ENCODE results near the gene NEURL1. TPM values are rescaled to one million over a fixed set of nuclear protein-coding genes. Genes with fewer than 3 reads are reported as not detected.
"Not testable (repeated sequence)": the region's sequence is repeated elsewhere in the genome, so short reads cannot be mapped to it uniquely, and the experiment has no call there.

The NEURL1 gene
- total RNA-seq, 4 donors from 2014 or later = 0.39 to 0.63 (median 0.46) TPM

DNA sequence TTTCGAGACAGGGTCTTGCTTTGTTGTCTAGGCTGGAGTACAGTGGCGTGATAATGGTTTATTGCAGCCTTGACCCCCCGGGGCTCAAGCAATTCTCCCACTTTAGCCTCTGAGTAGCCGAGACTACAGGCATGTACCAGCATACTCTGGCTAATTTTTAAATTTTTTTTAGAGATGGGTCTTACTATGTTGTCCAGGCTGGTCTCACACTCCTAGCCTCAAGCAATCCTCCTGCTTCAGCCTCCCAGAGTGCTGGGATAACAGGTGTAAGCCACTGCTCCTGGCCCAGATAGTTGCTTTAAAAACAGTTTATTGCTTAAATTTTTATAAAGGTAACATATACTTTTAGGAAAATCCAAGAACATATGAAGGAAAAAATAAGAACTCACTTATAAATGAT is 26.3 kb downstream of the NEURL1 start:
- intact Hi-C loops (cut with DNase I) = no loop called here
- no peak overlapping the region for H3K4me3 ChIP-seq
- H3K27ac ChIP-seq (replicated peaks in 1 of 4) = no peak overlapping the region
- no peaks in the 10 kb centered on the region for H3K36me3 ChIP-seq
- no peak for DNase-seq (ENCODE audit: extremely low spot score)
- H3K27me3 ChIP-seq = no peaks in the 10 kb centered on the region
- WGBS = 94% methylated on average over 4 of the region's 4 CpGs
- peaks cover 0 to 10% (median 7%) of the 10 kb centered on the region in 4 donors for H3K4me1 ChIP-seq
- no peaks in the 10 kb centered on the region for H3K9me3 ChIP-seq
- TF ChIP-seq EP300 (IDR thresholded peaks at IDR 0.05) (no peak), POLR2A (IDR thresholded peaks at IDR 0.05; ENCODE audit: low read depth) (no peak), POLR2AphosphoS5 (IDR thresholded peaks at IDR 0.05) (no peak)
- TF ChIP-seq, protein P1, sequence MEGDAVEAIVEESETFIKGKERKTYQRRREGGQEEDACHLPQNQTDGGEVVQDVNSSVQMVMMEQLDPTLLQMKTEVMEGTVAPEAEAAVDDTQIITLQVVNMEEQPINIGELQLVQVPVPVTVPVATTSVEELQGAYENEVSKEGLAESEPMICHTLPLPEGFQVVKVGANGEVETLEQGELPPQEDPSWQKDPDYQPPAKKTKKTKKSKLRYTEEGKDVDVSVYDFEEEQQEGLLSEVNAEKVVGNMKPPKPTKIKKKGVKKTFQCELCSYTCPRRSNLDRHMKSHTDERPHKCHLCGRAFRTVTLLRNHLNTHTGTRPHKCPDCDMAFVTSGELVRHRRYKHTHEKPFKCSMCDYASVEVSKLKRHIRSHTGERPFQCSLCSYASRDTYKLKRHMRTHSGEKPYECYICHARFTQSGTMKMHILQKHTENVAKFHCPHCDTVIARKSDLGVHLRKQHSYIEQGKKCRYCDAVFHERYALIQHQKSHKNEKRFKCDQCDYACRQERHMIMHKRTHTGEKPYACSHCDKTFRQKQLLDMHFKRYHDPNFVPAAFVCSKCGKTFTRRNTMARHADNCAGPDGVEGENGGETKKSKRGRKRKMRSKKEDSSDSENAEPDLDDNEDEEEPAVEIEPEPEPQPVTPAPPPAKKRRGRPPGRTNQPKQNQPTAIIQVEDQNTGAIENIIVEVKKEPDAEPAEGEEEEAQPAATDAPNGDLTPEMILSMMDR (IDR thresholded peaks at IDR 0.05) = no peak

DNA sequence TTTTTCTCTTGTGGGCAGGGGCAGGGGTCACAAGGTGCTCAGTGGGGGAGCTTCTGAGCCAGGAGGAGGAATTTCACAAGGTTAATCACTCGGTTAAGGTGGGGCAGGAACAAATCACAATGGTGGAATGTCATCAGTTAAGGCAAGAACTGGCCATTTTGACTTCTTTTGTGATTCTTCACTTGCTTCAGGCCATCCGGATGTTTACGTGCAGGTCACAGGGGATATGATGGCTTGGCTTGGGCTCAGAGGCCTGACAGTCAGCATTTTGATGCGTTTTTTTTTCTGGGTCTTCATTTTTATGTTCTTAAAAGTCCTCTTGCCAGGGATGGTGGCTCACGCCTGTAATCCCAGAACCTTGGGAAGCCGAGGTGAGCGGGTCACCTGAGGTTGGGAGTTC is 28.5 kb downstream of the NEURL1 start:
- H3K27ac ChIP-seq (replicated peaks in 1 of 4); DNase-seq (ENCODE audit: extremely low spot score); H3K36me3 ChIP-seq; H3K27me3 ChIP-seq; intact Hi-C loops (cut with DNase I); H3K9me3 ChIP-seq; H3K4me3 ChIP-seq; H3K4me1 ChIP-seq: not testable (repeated sequence)
- 87% methylated on average over 7 of the region's 7 CpGs for WGBS

DNA sequence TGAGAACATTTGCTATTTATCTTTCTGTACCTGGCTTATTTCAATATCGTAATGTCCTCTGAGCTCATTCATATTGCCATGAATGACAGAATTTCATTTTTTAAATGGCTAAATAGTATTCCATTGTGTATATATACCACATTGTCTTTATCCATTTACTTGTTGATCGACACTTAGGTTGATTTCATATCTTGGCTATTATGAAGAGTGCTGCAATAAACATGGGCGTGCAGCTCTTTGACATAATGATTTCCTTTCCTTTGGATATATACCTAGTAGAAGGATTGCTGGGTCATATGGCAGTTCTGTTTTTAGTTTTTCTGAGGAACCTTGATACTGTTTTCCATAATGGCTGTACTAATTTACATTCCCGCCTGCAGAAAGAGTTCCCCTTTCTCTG is 30.2 kb downstream of the NEURL1 start:
- H3K27me3 ChIP-seq = no peaks in the 10 kb centered on the region
- H3K9me3 ChIP-seq = no peaks in the 10 kb centered on the region
- intact Hi-C loops (cut with DNase I) = no loop called here
- H3K36me3 ChIP-seq = no peaks in the 10 kb centered on the region
- TF ChIP-seq, protein P1 (IDR thresholded peaks at IDR 0.05) = no peak
- TF ChIP-seq POLR2A (IDR thresholded peaks at IDR 0.05; ENCODE audit: low read depth) (no peak), EP300 (IDR thresholded peaks at IDR 0.05) (no peak), POLR2AphosphoS5 (IDR thresholded peaks at IDR 0.05) (no peak)
- no peak overlapping the region for H3K27ac ChIP-seq (replicated peaks in 1 of 4)
- H3K4me3 ChIP-seq = no peak overlapping the region
- no peaks in the 10 kb centered on the region for H3K4me1 ChIP-seq
- WGBS = 91% methylated on average over 4 of the region's 4 CpGs
- DNase-seq (ENCODE audit: extremely low spot score) = no peak

DNA sequence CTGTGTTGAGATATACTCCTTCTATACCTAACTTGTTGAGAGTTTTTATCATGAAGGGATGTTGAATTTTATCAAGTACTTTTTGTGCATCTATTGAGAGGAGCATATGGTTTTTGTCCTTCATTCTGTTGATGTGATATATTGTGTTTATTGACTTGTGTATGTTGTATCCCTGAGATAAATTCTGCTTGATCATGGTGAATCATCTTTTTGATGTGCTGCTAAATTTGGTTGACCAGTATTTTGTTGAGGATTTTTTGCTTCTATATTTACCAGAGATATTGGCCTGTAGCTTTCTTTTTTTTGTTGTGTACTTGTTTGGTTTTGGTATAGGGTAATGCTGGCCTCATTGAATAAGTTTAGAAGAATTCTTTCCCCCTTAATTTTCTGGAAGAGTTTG is 32.4 kb downstream of the NEURL1 start:
- DNase-seq (ENCODE audit: extremely low spot score) = no peak
- TF ChIP-seq EP300 (IDR thresholded peaks at IDR 0.05) (no peak), POLR2AphosphoS5 (IDR thresholded peaks at IDR 0.05) (no peak), POLR2A (IDR thresholded peaks at IDR 0.05; ENCODE audit: low read depth) (no peak)
- TF ChIP-seq, protein P1 (IDR thresholded peaks at IDR 0.05) = no peak
- H3K36me3 ChIP-seq = no peaks in the 10 kb centered on the region
- H3K27ac ChIP-seq (replicated peaks in 1 of 4) = no peak overlapping the region
- no peaks in the 10 kb centered on the region for H3K27me3 ChIP-seq
- H3K4me3 ChIP-seq = no peak overlapping the region
- intact Hi-C loops (cut with DNase I) = no loop called here
- no peaks in the 10 kb centered on the region for H3K9me3 ChIP-seq
- H3K4me1 ChIP-seq = no peaks in the 10 kb centered on the region

DNA sequence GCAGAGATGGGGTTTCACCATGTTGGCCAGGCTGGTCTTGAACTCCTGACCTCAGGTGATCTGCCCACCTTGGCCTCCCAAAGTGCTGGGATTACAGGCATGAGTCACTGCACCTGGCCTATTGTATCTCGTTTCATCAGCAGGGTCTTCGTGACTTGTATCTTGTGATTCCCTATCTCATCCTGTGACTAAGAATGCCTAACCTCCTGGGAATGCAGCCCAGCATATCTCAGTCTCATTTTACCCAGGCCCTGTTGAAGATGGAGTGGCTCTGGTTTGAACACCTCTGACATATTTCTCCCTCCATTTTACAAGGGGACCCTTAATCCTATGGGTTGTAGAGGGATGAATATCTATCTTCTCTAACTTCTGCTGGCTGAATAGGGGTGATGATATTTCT is 34.0 kb downstream of the NEURL1 start:
- H3K4me1 ChIP-seq; H3K36me3 ChIP-seq; H3K27me3 ChIP-seq; DNase-seq (ENCODE audit: extremely low spot score); intact Hi-C loops (cut with DNase I); H3K4me3 ChIP-seq; H3K9me3 ChIP-seq; H3K27ac ChIP-seq (replicated peaks in 1 of 4): not testable (repeated sequence)
- 100% methylated on average over 1 of the region's 2 CpGs for WGBS

DNA sequence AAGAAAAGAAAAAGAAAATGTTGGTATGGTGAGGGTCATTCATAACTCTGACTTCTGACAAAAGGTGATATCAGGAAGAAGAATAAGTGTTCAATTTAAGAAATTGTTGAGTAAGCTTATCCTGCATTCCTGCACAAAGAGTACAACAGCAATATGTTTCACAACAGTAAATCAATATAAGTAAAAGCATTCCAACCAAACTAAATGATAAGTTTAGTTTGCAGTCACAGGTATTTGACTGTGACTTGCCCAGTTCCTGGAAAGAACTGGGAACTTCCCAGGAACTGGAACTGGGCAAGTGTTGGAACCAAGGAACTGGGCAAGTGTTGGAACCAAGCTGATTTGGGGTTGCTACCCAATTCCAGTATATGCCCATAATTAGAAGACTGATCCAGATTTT is 35.0 kb downstream of the NEURL1 start:
- intact Hi-C loops (cut with DNase I) = no loop called here

More for the DNA sequence above, 35.0 kb downstream of the NEURL1 start:
- Histone ChIP-seq H3K4me3 (no peak overlapping the region), H3K4me1 (no peaks in the 10 kb centered on the region), H3K27me3 (no peaks in the 10 kb centered on the region), H3K36me3 (no peaks in the 10 kb centered on the region), H3K9me3 (no peaks in the 10 kb centered on the region), H3K27ac (replicated peaks in 1 of 4) (no peak overlapping the region)
- no peak for TF ChIP-seq EP300 (IDR thresholded peaks at IDR 0.05)
- TF ChIP-seq, protein P1 (IDR thresholded peaks at IDR 0.05) = no peak
- DNase-seq (ENCODE audit: extremely low spot score) = no peak

Data from esophagus muscularis mucosa (tissue), 4 donors.